Fibroblast of villous mesenchyme (primary cell): Measurements from ENCODE around the gene DMRT3. TPM values are rescaled to one million over a fixed set of nuclear protein-coding genes. Genes with fewer than 3 reads are reported as not detected.

ENCODE experiments used
- DNase-seq: peaks from one replicate; pipeline ENCODE4 v3.0.0-alpha.2; 2010; ENCODE audit warnings: low read depth
- H3K4me3 ChIP-seq: 2 replicates; pipeline ENCODE4 v1.5.1; 2011; ENCODE audit warnings: low read depth, mild to moderate bottlenecking, low read length
- total RNA-seq: library from RNA; depleted of rRNA; stranded (reverse); fragments of >200 nt; gene quantifications from 2 replicates; pipeline ENCODE4 v1.2.3, GENCODE V29; 2012
- TF ChIP-seq, protein P1 (sequence below): IDR thresholded peaks from 2 replicates; pipeline ENCODE4 v1.5.1; 2012; ENCODE audit warnings: low read depth, mild to moderate bottlenecking, low read length; ENCODE audit not compliant: insufficient read depth

Gene DMRT3
- total RNA-seq, 1 donor, result not detected

GRCh38 chr9:974996-975739 is 1.3 kb upstream of the DMRT3 start:
- no peak overlapping the region for H3K4me3 ChIP-seq
- DNase-seq, result no peak
- TF ChIP-seq, protein P1, sequence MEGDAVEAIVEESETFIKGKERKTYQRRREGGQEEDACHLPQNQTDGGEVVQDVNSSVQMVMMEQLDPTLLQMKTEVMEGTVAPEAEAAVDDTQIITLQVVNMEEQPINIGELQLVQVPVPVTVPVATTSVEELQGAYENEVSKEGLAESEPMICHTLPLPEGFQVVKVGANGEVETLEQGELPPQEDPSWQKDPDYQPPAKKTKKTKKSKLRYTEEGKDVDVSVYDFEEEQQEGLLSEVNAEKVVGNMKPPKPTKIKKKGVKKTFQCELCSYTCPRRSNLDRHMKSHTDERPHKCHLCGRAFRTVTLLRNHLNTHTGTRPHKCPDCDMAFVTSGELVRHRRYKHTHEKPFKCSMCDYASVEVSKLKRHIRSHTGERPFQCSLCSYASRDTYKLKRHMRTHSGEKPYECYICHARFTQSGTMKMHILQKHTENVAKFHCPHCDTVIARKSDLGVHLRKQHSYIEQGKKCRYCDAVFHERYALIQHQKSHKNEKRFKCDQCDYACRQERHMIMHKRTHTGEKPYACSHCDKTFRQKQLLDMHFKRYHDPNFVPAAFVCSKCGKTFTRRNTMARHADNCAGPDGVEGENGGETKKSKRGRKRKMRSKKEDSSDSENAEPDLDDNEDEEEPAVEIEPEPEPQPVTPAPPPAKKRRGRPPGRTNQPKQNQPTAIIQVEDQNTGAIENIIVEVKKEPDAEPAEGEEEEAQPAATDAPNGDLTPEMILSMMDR, result no peak

DNA sequence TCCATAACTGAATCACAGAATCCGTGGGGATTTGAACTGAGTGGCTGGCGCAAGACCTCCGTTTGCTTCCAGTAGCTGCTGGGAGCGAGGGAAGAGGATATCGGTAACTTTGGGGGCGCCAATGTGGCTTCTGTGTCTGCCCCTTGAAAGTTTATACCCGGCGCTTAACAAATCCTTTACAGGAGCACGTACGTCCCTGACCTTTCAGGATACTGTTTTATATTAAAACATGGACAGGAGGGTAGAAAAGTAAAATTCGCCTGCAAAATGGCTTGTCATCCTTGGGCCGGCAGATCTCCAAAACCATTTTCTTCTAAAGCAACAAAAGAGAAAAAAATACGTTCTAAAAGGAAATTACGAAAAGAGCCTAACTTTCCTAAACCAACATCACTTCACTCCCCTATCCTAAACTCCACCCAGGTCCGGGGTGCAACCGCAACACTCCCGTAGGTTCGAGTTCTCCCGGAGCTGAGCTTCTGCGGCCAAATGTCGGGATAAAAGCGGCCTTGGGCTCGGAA is 656 bp upstream of the DMRT3 start:
- TF ChIP-seq, protein P1, result no peak
- DNase-seq, result no peak
- H3K4me3 ChIP-seq, result no peak overlapping the region

GRCh38 chr9:976943-977837 is 735 bp downstream of the DMRT3 start:
- TF ChIP-seq, protein P1, result no peak
- no peak for DNase-seq
- no peak overlapping the region for H3K4me3 ChIP-seq

- TF ChIP-seq, protein P1, result no peak
- no peak overlapping the region for H3K4me3 ChIP-seq
- no peak for DNase-seq
These were observed 1.7 kb downstream of the DMRT3 start for GRCh38 chr9:977838-978830.

DNA sequence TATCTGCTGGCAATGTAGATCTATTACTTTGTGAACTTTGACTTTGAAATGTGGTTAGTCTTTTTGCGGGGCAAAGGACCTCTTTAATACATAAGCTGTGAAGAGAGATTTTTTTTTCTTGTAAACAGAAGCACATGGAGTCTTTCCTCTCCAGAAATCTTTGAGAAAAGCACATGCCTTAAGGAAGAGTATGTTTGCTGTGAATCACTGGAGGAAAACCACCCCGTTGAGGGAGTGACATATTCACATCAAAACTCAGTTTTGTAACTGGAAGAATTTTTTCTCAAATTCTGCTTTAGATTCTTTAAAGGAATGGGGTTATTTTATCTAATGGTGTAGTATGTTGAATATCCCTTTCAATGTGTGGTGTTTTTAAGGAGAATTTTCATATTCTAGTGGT is 3.5 kb downstream of the DMRT3 start:
- TF ChIP-seq, protein P1, result no peak
- DNase-seq, result no peak
- no peak overlapping the region for H3K4me3 ChIP-seq

- TF ChIP-seq, protein P1, result no peak
- H3K4me3 ChIP-seq, result no peak overlapping the region
- no peak for DNase-seq
These were observed 4.2 kb downstream of the DMRT3 start for GRCh38 chr9:980640-981039.
